ENCODE results near the gene SHB. TPM values are rescaled to one million over a fixed set of nuclear protein-coding genes. Genes with fewer than 3 reads are reported as not detected.

The SHB gene
- total and polyA plus RNA-seq, 2 of the 13 experiments (the other 11 are each of a cell fraction or from before 2014, with no cell fraction given) = 19.4 to 20.7 TPM

GRCh38 chr9:37967014-37967760 lies 101.8 kb downstream of the SHB start (continued):
- TF ChIP-seq HNRNPH1 (optimal IDR thresholded peaks at IDR 0.05; ENCODE audit: low read depth, low read length) (no peak), ZNF468 (CRISPR knock-in tag; IDR thresholded peaks at IDR 0.05) (no peak), GABPB1 (CRISPR knock-in tag; IDR thresholded peaks at IDR 0.05) (no peak), ZNF30 (CRISPR knock-in tag; IDR thresholded peaks at IDR 0.05) (no peak), RORA (CRISPR knock-in tag; IDR thresholded peaks at IDR 0.05) (no peak), ZFP36L2 (CRISPR knock-in tag; IDR thresholded peaks at IDR 0.05) (no peak), ESRRA (CRISPR knock-in tag; IDR thresholded peaks at IDR 0.05; ENCODE audit: low read depth) (no peak), DR1 (CRISPR knock-in tag; IDR thresholded peaks at IDR 0.05) (no peak), TEAD2 (CRISPR knock-in tag; IDR thresholded peaks at IDR 0.05) (no peak), GZF1 (CRISPR knock-in tag; IDR thresholded peaks at IDR 0.05) (no peak), GTF3A (CRISPR knock-in tag; conservative IDR thresholded peaks at IDR 0.05) (no peak), SIX1 (CRISPR knock-in tag; IDR thresholded peaks at IDR 0.05; ENCODE audit: borderline replicate concordance) (no peak), ZNF256 (CRISPR knock-in tag; conservative IDR thresholded peaks at IDR 0.05) (no peak), ZNF558 (CRISPR knock-in tag; IDR thresholded peaks at IDR 0.05; ENCODE audit: borderline replicate concordance) (no peak), ZNF543 (CRISPR knock-in tag; IDR thresholded peaks at IDR 0.05) (no peak), ZFY (CRISPR knock-in tag; IDR thresholded peaks at IDR 0.05) (no peak), HNF1B (CRISPR knock-in tag; IDR thresholded peaks at IDR 0.05) (no peak), BORCS8-MEF2B (CRISPR knock-in tag; IDR thresholded peaks at IDR 0.05) (no peak), KDM1A (CRISPR knock-in tag; IDR thresholded peaks at IDR 0.05) (peak; percentile 59; the same call in 1 of the 2 replicates), NFIC (IDR thresholded peaks at IDR 0.05; ENCODE audit: low read length) (no peak), CAMTA2 (CRISPR knock-in tag; IDR thresholded peaks at IDR 0.05; ENCODE audit: borderline replicate concordance) (no peak), SAP130 (CRISPR knock-in tag; IDR thresholded peaks at IDR 0.05; ENCODE audit: low read depth) (no peak), ZNF318 (CRISPR knock-in tag; IDR thresholded peaks at IDR 0.05) (no peak)

Measured in HepG2 (cell line).